CD4-positive, alpha-beta T cell treated with Interferon gamma for 1 hour (primary cell): ENCODE measurements around the gene POU2F3.
A peak's percentile ranks its signal among the peaks of the same experiment; 100 is the strongest.

Experiments
- DNase-seq: peaks from one replicate; pipeline ENCODE4 v3.0.0-alpha.2; 2020

The POU2F3 gene

GRCh38 chr11:120211522-120212258, 28.2 kb upstream of the POU2F3 start:
- no peak for DNase-seq

- no peak for DNase-seq
Observed at GRCh38 chr11:120212259-120212878, 27.6 kb upstream of the POU2F3 start.

- DNase-seq = no peak
Observed at GRCh38 chr11:120212926-120213325, 27.0 kb upstream of the POU2F3 start.

DNA sequence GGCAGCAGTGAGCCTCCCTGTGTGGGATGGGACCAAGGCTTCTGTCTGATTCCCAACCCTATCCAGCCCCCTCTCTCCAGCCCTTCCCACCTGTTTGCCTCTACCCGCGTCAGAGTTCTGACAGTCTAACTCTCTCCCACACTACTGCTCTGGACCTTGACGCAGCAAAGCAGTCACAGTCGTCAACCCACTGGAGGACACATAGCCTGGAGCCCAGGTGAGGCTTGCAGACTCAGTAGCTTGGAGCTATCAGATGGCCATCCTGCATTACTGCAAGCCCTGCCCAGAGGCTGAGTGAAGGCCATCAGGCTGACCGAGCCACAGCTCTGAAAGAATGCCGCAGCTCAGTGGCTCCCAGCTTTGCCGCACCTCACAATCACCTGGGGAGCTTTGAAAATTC, 25.4 kb upstream of the POU2F3 start:
- no peak for DNase-seq

- DNase-seq = no peak
Observed at GRCh38 chr11:120215634-120216033, 24.3 kb upstream of the POU2F3 start.

- no peak for DNase-seq
Observed at GRCh38 chr11:120216426-120217102, 23.4 kb upstream of the POU2F3 start.

DNA sequence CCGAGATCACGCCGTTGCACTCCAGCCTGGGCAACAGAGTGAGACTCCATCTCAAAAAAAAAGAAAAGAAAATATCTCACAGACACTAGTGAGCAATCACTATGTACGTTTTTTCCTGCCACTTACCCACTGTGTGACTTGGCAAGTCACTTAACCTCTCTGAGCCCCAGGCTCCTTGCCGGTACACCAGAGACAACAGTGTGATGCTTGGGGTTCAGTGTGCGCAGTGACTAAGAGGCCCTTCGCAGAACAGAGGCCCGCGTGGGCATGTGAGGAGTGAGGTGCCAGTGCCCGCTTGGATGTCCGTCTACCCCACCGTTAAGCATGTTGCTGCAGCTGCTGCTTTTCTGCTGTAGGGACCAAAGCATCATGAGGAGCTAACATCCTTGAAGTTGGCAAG, 22.4 kb upstream of the POU2F3 start:
- DNase-seq = no peak

- DNase-seq = no peak
Observed at GRCh38 chr11:120217941-120218694, 21.8 kb upstream of the POU2F3 start.

DNA sequence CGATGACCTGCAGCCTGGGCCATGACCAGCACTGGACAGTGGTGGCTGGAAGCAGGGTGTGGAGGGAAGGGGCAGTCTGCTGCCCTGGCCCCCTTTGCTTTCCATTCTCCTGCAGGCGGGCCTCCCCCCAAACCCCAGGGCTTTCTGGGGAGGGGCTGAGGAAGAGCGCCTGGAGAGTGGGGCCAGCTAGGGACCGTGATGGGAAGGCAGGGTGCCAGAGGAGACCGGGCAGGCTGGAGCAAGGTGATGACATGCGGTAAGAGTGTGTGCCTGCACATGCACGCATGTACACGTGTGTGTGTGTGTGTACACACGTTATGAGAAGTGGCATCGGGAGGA, 21.3 kb upstream of the POU2F3 start:
- DNase-seq = no peak

GRCh38 chr11:120219232-120219937, 20.6 kb upstream of the POU2F3 start:
- DNase-seq = no peak

DNA sequence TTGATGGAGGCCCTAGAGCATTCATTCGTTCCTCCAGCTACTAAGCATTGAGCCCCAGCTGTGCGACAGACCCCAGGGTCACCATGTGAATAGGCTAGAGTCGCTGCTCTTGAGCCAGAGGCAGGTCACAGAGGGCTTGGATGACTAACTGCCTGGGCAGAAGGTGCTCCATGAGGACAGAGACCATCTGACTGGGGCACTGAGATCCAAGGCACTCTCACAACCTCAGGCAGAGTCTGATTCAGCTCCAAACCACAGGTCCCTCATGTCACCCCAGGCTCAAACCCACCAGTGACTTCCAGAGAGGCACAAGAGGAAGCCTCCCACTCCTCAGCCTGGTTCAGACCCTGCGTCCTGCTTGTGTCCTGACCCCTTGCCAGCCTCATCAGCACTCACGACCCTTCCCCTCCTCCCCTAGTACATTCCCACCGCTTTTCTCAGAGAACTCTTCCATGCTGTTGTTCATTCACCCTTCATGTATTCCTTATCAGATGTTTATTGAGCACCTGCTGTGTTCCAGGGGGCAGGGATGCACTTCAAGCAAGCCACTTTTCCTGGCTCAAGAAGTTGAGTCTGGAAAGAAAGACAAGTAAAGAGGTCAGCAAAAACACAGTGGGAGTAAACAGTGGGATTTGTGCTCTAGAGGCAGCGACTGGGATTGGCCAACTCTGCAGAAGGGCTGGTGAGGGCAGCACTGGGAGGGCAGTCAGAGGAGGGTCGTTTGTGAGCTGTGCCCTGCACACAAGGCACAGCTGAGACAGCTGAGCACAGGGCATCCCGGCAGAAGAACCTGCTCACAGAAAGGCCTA, 19.8 kb upstream of the POU2F3 start:
- DNase-seq = no peak

DNA sequence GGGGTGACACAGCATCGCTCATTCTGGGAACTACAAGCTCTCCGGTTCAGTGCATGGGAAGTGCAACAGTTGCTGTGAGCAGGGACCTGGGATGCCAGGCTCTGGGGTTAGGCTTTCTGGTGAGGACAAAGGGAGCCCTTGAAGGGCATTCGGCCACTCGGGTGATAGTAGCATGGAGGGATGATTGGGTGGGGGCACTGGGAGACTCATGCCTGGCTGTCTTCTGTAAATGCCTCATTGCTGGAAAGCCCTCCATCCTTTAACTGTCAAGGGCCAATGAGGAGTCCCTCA, 19.2 kb upstream of the POU2F3 start:
- DNase-seq = no peak

DNA sequence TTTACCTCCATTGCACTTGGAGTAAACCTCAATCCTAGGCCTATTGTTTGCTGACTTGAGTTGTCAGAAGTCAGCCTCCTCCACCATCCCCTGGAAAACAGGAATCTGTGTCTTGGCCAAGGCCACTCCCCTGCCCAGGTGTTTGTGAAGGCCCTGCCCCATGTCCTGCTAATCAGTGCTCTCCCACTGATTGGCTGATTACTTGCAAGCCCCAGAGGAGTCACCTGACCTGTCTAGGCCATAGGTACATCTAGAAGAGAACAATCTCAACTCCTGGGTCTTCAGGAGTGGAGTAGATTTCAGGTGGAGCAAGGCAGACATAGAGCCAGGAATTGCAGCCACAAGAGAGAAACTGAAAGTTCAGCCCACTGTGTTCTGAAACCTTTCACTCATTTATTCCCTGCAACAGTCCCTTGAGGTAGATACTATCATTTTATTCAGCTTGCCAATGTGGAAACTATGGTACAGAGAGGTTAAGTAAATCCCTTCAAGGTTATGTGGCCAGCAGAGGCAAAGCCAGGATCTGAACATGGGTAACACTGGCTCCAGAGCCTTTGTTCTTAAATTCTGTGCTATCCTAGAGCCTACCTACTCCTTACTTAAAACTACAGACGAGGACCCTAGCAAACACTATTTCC, 18.7 kb upstream of the POU2F3 start:
- DNase-seq = no peak

GRCh38 chr11:120222916-120223315, 17.0 kb upstream of the POU2F3 start:
- no peak for DNase-seq

GRCh38 chr11:120223793-120224192, 16.1 kb upstream of the POU2F3 start:
- DNase-seq = no peak

- no peak for DNase-seq
Observed at GRCh38 chr11:120224361-120224760, 15.6 kb upstream of the POU2F3 start.

GRCh38 chr11:120224972-120225909, 14.7 kb upstream of the POU2F3 start:
- peak; percentile 37 for DNase-seq

- DNase-seq = no peak
Observed at GRCh38 chr11:120226242-120226641, 13.7 kb upstream of the POU2F3 start.

- DNase-seq = no peak
Observed at GRCh38 chr11:120226714-120227113, 13.2 kb upstream of the POU2F3 start.

GRCh38 chr11:120227228-120227852, 12.6 kb upstream of the POU2F3 start:
- DNase-seq = no peak
